Duodenal mucosa (tissue), 2 donors: ENCODE measurements around the gene NAPA.

Experiments used
- H3K27ac ChIP-seq: one replicate; pipeline ENCODE4 v1.7.0; 2013; ENCODE audit warnings: low read depth, low read length
- H3K27me3 ChIP-seq, 2 donors: one replicate each; pipeline ENCODE4 v1.7.0; 2013; ENCODE audit warnings: low read length in 2 of 2, control low read depth in 1 of 2; ENCODE audit not compliant: insufficient read depth in 2 of 2, control insufficient read depth in 1 of 2
- H3K36me3 ChIP-seq, 2 donors: one replicate each; pipeline ENCODE4 v1.7.0; 2013; ENCODE audit warnings: low read length in 2 of 2, control low read depth in 1 of 2; ENCODE audit not compliant: insufficient read depth in 2 of 2, control insufficient read depth in 1 of 2
- H3K4me1 ChIP-seq, 2 donors: one replicate each; pipeline ENCODE4 v1.7.0; 2013; ENCODE audit warnings: low read length in 2 of 2, control low read depth in 1 of 2; ENCODE audit not compliant: insufficient read depth in 2 of 2, control insufficient read depth in 1 of 2
- H3K4me3 ChIP-seq, 2 donors: one replicate each; pipeline ENCODE4 v1.7.0; 2013; ENCODE audit warnings: low read length in 2 of 2, low read depth in 1 of 2
- H3K9ac ChIP-seq, 2 donors: one replicate each; pipeline ENCODE4 v1.7.0; 2013; ENCODE audit warnings: low read length in 2 of 2, low read depth in 1 of 2
- H3K9me3 ChIP-seq, 2 donors: one replicate each; pipeline ENCODE4 v1.7.0; 2013; ENCODE audit warnings: low read length in 2 of 2, control low read depth in 1 of 2; ENCODE audit not compliant: control insufficient read depth in 1 of 2

The NAPA gene

DNA sequence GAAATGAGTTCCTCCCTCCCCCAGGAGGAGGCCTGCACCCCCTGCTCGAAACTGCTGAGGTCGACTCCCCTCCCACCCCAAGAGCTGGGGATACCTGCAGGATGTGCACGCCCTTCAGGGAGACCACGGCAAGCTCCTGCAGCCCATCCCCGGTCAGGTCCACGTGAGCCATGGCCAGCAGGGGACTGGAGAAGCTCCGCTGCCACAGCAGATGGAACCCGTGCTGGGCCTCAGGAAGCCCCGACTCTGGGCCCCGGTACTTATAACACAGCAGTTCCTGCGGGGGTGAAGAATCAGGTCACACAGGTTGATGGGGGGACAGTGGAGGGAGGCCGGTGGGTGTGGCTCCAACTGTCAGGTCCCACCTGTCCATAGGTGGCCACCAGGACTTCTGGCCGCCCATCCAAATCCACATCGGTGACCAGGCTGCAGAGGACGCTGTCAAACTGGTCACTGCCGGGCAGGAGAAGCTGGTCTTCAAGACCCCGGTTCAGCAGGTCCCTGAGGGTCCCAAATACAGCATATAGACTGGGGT, 38.4 kb downstream of the NAPA start:
- H3K4me3 ChIP-seq: no peak overlapping the region
- no peak overlapping the region for H3K27ac ChIP-seq
- no peak overlapping the region for H3K9ac ChIP-seq
- peaks cover 0 to 5% of the 10 kb centered on the region in 2 donors for H3K27me3 ChIP-seq
- H3K4me1 ChIP-seq: no peaks in the 10 kb centered on the region
- H3K9me3 ChIP-seq: no peaks in the 10 kb centered on the region
- no peaks in the 10 kb centered on the region for H3K36me3 ChIP-seq

DNA sequence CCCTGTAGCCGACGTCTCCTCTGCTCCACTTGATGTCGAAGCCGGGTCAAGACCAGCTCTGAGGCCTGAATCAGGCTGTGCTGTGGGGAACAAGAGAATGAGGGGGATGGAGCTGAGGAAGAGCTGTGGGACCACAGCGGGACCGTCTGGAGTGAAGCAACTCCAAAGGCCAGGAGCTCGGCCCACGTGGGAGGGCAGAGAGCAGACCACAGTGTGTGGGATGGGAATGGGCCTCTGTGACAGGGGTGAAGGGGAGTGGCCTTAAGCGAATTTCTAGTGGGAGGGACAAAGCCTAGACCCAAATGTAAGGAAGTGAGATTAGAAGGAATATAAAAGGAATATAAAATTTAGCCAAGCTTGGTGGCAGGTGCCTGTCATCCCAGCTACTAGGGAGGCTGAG, 39.4 kb downstream of the NAPA start:
- no peak overlapping the region for H3K9ac ChIP-seq

DNA sequence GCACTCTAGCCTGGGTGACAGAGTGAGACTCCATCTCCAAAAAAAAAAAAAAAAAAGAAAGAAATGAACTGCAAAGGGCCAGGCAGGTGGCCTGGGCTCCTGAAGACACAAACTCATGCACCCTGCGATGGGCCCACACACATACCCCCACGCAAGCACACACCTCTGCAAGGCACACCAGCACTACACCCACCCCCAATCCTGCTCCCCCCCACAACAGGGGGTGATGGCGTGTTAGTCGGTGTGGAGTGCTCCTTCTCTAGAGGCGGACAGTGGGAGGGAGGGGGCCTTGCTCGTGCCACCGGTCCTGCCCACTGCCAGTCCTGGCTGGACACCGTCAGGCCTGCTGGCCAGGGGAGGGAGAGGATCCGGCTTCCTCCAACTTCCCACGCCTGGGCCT, 41.5 kb downstream of the NAPA start:
- Histone ChIP-seq H3K4me3 (no peak overlapping the region), H3K4me1 (no peaks in the 10 kb centered on the region), H3K27ac (no peak overlapping the region), H3K36me3 (no peaks in the 10 kb centered on the region), H3K9me3 (no peaks in the 10 kb centered on the region), H3K27me3 (peaks cover 24 to 35% of the 10 kb centered on the region in 2 donors), H3K9ac (no peak overlapping the region)

More for the DNA sequence above, 39.4 kb downstream of the NAPA start:
- H3K4me1 ChIP-seq: no peaks in the 10 kb centered on the region
- no peaks in the 10 kb centered on the region for H3K9me3 ChIP-seq
- H3K4me3 ChIP-seq: no peak overlapping the region
- peaks cover 4 to 16% of the 10 kb centered on the region in 2 donors for H3K27me3 ChIP-seq
- H3K27ac ChIP-seq: no peak overlapping the region
- no peaks in the 10 kb centered on the region for H3K36me3 ChIP-seq

DNA sequence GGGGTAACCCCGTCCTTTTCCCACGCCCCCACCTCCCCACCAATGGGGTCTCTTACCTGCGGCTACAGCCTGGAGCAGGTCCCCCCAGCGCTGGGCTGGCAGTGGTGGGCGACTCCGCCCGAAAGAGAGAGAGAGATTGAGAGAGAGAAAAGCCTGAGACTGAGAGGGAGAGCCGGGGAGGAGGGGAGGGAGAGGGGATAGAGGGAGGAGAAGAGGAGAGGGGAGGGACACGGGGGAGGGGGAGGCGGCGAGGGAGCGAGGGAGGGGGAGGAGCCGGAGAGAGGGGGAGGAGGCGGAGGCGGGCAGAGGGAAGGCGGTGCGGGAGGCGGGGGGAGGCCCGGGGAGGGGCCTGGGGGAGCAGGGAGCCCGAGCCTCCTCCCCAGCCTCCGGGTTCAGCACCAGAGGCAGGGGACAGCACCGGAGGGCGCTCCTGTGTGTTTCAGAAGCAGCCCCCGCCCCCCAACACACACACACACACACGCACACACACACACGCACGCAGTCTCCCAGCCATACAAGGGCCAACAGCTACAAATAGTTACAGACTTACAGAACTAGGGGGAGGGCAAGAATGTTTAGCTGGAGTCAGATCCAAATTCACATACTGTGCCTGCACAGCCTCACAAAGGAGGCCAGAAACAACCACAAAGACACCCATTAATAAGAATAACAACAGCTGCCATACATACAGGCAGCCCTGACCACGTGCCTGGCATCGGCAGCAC, 43.0 kb downstream of the NAPA start, which contains the start of gene SLC8A2:
TSS of gene SLC8A2 (minus strand) at position 161 of the 725 bp plus-strand sequence. CDS start 5,490 bp downstream, outside the sequence.
- peaks cover 30 to 40% of the 10 kb centered on the region in 2 donors for H3K27me3 ChIP-seq
- no peaks in the 10 kb centered on the region for H3K4me1 ChIP-seq
- H3K27ac ChIP-seq: no peak within 1 kb of the TSS
- no peaks in the 10 kb centered on the region for H3K36me3 ChIP-seq
- H3K9me3 ChIP-seq: no peaks in the 10 kb centered on the region
- H3K9ac ChIP-seq: no peak within 1 kb of the TSS
- no peak within 1 kb of the TSS for H3K4me3 ChIP-seq

DNA sequence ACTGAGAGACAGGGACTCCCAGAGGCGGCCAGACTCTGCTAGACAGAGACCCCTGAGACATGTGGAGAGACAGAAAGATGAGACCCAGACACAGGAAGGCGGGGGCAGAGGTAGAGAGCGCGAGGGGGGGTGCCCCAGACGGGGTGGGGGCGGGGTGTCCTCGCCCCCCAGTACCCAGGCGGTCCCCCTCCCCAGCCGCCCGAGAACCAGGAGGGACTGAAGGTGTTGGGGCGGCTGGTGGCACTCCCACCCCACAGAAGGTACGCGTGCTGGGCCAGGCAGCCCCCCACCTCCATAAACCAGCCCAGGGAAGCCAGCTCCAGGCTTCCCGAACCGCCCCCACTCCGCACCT, 43.5 kb downstream of the NAPA start:
- Histone ChIP-seq H3K4me1 (no peaks in the 10 kb centered on the region), H3K9me3 (no peaks in the 10 kb centered on the region), H3K27ac (no peak overlapping the region), H3K9ac (no peak overlapping the region), H3K36me3 (no peaks in the 10 kb centered on the region), H3K27me3 (peaks cover 30 to 40% of the 10 kb centered on the region in 2 donors), H3K4me3 (no peak overlapping the region)

DNA sequence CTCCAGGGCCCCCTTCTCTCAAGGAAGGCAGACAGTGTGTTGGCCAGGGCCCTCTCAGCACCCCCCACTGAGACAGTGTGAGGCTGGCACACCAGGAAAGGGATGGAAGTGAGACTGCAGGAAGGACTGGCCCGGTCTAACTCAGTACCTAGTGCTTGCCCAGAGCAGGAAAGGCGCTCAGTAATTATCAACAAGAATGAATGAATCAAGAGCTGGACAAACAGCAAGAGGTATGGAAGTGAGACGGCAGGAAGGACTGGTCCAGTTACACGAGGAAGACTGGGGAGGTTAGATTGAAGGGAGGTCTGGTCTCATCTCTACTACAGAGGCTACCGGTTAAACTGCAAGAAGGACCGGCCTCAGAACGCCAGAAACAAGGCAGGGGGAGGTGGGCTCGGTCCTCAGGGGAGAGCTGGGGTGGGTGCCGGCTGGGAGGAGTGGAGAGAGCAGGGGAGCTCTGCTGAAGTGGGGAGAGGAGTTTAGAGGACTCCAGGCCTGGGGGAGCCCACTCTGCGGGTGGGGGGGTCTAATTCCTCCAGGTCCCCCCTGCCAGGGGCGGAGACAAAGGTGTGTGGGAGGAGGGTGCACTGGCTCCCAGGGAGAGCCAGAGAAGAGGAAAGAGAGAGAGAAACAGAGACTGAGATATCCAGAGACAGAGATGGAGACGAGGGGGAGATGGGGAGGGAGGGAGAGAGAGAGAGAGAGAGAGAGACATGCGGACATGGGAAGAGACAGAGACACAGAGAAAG, 44.2 kb downstream of the NAPA start:
- no peak overlapping the region for H3K9ac ChIP-seq
- H3K4me3 ChIP-seq: no peak overlapping the region
- no peaks in the 10 kb centered on the region for H3K36me3 ChIP-seq
- no peaks in the 10 kb centered on the region for H3K9me3 ChIP-seq
- peaks cover 30 to 40% of the 10 kb centered on the region in 2 donors for H3K27me3 ChIP-seq
- H3K27ac ChIP-seq: no peak overlapping the region
- no peaks in the 10 kb centered on the region for H3K4me1 ChIP-seq

DNA sequence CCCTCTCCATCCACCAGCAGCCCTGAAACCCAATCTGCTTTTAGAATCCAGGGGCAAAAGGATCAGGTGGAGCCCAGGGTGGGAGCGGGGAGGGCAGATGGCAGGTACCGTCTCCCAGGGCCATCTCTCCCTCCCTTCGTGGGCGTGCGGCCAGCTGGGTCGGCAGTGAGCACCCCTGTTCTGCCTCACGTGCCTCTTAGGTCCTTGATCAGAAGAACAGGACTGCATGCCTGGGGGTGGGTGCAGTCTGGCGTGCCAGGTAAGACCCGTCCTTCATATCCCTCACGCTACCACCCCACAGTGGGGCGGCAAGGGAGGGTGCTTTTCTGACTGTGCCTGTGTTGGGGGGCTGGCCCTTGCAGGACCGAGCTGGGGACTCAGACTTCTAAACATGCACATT, 45.1 kb downstream of the NAPA start:
- peaks cover 39 to 45% of the 10 kb centered on the region in 2 donors for H3K27me3 ChIP-seq
- H3K27ac ChIP-seq: no peak overlapping the region
- no peak overlapping the region for H3K4me3 ChIP-seq

DNA sequence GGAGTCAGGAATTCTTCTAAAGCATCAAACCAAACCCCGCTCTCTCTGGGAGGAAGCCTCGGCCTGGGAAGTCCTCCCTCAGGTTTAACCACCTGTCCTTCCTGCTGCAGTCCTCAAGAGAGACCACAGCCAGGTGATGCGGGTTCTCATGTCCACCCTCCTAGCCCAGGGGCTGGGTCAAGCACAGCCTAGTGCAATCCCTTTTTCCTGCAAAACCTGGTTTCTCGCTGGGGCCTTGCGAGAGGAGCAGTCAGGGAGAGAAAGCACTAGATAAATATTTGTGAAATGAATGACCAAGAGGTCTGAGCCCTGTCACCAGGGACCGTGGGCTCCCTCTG, 45.5 kb downstream of the NAPA start:
- Histone ChIP-seq H3K9me3 (no peaks in the 10 kb centered on the region), H3K9ac (no peak overlapping the region), H3K27ac (no peak overlapping the region), H3K4me3 (no peak overlapping the region), H3K4me1 (no peaks in the 10 kb centered on the region), H3K27me3 (peaks cover 39 to 49% of the 10 kb centered on the region in 2 donors), H3K36me3 (no peaks in the 10 kb centered on the region)

More for the DNA sequence above, 45.1 kb downstream of the NAPA start:
- no peaks in the 10 kb centered on the region for H3K9me3 ChIP-seq
- H3K9ac ChIP-seq: no peak overlapping the region
- H3K36me3 ChIP-seq: no peaks in the 10 kb centered on the region
- no peaks in the 10 kb centered on the region for H3K4me1 ChIP-seq

DNA sequence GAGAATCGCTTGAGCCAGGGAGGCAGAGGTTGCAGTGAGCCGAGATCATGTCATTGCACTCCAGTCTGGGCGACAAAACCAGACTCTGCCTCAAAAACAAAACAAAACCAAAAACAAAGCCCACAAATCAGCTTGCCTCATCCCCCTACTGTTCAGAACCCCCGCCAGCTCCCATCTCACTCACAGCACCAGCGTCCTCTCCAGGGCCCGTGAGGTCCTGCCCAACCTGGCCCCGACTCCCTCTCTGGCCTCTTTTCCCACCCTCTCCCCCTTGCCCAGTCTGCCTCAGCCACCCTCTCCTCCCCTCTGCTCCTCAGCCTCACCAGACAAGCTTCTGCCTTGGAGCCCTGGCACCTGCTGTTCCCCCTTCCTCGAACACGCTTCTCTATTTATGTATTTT, 46.9 kb downstream of the NAPA start:
- H3K27ac ChIP-seq: no peak overlapping the region
- no peaks in the 10 kb centered on the region for H3K9me3 ChIP-seq
- no peak overlapping the region for H3K4me3 ChIP-seq
- no peaks in the 10 kb centered on the region for H3K4me1 ChIP-seq
- no peak overlapping the region for H3K9ac ChIP-seq
- no peaks in the 10 kb centered on the region for H3K36me3 ChIP-seq
- H3K27me3 ChIP-seq: peaks cover 39 to 49% of the 10 kb centered on the region in 2 donors

DNA sequence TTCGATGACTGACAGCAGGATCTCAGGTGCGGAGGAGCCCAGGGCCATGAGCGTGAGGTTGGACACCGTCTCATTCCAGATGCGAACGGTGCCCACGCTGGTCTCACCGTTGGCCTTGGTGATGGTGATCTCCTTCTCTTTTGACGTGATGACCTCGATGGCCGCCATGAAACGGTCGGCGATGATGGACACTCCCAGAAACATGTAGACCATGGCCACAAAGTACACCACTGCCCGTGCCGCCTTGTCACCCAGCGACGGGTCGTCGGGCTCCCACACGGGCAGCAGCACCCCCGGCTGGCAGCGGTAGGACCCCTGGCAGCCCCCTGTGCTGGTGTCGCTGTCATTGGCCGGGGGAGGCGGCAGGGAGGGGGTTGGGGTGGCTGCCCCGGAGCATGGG, 48.9 kb downstream of the NAPA start:
- Histone ChIP-seq H3K27ac (no peak overlapping the region), H3K4me3 (no peak overlapping the region), H3K4me1 (no peaks in the 10 kb centered on the region), H3K9me3 (no peaks in the 10 kb centered on the region), H3K36me3 (no peaks in the 10 kb centered on the region), H3K9ac (no peak overlapping the region), H3K27me3 (peaks cover 38 to 39% of the 10 kb centered on the region in 2 donors)
